Left kidney (tissue), 8 donors: ENCODE data around the gene FOXO1. TPM values are rescaled to one million over a fixed set of nuclear protein-coding genes. Genes with fewer than 3 reads are reported as not detected.
"Not testable (repeated sequence)": the region's sequence is repeated elsewhere in the genome, so short reads cannot be mapped to it uniquely, and the experiment has no call there.

ENCODE experiments used
- DNase-seq: peaks from one replicate; pipeline ENCODE4 v3.0.0-alpha.2; 2013
- long read RNA-seq, 8 donors: transcript quantifications; one replicate each; lab custom pipeline, GENCODE V29; 2026
- polyA plus RNA-seq: library from polyadenylated mRNA; unstranded; fragments of 120-200 nt; gene quantifications from one replicate; pipeline ENCODE4 v1.2.1, GENCODE V29; 2013; ENCODE audit not compliant: insufficient read length

FOXO1 gene
- 15.4 TPM for polyA plus RNA-seq
- long read RNA-seq, donor 1, full-length matches to known transcripts: 3 of 10 reads
- long read RNA-seq, donor 1, partial matches to known transcripts: 7 of 10 reads
- long read RNA-seq, donor 1, other reads (novel, unspliced or antisense): 0 of 10 reads
- long read RNA-seq, donor 2, full-length matches to known transcripts: 4 of 4 reads
- long read RNA-seq, donor 2, partial matches to known transcripts: 0 of 4 reads
- long read RNA-seq, donor 2, other reads (novel, unspliced or antisense): 0 of 4 reads
- long read RNA-seq, donor 3, full-length matches to known transcripts: 1 of 1 reads
- long read RNA-seq, donor 3, partial matches to known transcripts: 0 of 1 reads
- long read RNA-seq, donor 3, other reads (novel, unspliced or antisense): 0 of 1 reads
- long read RNA-seq, donor 4: 0 reads
- long read RNA-seq, donor 5: 0 reads
- long read RNA-seq, donor 6, full-length matches to known transcripts: 3 of 3 reads
- long read RNA-seq, donor 6, partial matches to known transcripts: 0 of 3 reads
- long read RNA-seq, donor 6, other reads (novel, unspliced or antisense): 0 of 3 reads
- long read RNA-seq, donor 7, full-length matches to known transcripts: 4 of 9 reads
- long read RNA-seq, donor 7, partial matches to known transcripts: 5 of 9 reads
- long read RNA-seq, donor 7, other reads (novel, unspliced or antisense): 0 of 9 reads
- long read RNA-seq, donor 8: 0 reads

DNA sequence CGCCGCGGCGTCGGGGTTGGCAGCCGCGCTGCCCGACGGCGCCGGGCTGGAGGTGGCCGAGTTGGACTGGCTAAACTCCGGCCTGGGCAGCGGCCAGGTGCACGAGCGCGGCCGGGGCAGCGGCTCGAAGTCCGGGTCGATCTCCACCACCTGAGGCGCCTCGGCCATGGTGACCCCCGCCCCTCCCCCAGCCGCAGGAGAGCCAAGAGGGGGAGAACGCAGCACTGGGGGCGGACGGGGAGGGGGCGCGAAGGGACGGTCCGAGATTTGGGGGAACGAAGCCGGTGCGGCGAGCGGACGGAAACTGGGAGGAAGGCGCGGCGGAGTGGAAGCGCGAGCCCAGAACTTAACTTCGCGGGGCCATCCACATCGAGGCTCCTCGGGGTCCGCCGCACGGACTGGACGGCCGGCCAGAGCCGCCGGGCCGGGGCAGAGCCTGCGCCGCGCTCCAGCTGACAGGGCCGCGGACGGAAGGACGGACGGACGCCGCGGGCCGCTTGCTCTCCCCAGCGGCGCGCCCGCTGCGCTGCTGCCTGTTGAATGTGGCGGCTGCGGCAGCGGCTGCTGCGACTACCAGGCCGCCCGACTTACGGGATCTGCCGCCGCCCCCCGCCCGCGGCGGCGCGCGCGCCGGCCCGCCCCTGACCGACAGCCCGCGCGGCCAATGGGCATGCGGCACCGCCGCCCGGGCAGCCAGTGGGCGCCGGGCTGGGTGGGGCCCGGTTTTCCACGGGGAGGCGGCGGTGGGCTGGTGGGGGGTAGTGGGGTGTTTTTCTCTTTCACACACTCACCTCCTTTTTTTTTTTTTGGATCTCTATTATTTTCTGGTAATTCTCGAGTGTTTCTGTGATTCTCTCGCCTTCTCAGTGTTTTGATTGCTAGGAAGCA is at the start of gene FOXO1:
FOXO1 (minus strand) TSS at position 597 of the 888 bp plus-strand sequence; CDS start at position 168, 429 bp downstream.
- DNase-seq: peak; percentile 79

DNA sequence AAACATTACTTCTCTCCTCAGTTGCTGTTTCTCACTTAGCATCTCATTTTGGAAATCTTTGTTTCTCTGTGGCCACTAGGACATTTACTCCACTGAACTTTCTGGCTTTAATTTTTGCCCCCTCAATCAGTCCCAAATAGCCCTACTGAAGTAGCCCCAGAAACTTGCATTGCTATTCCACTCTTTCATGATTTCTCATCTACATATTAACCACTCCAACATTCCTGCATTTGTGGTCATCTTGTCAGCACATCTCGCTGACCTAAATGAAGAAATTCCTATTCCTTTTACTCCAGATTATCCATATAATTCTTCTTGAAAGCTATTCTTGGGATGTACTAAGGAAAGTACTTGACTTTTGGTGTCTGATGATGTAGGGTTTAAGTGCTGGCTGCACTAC is 48.0 kb upstream of the FOXO1 start:
- not testable (repeated sequence) for DNase-seq

DNA sequence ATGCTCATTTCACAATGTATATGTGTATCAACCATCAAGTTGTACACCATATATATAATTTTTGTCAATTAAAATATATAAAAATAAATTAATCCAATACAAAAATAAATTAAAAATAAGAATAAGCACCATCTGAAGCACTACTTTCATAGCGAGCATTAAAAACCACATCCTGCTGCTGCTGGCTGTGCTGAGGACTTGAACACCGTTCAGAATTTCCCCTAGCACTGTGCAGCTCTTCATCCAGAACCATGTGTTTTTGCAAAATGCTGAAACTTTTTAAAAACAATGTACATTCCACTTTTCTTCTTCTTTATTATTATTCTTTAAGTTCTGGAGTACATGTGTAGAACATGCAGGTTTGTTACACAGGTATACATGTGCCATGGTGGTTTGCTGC is 40.0 kb upstream of the FOXO1 start:
- no peak for DNase-seq

DNA sequence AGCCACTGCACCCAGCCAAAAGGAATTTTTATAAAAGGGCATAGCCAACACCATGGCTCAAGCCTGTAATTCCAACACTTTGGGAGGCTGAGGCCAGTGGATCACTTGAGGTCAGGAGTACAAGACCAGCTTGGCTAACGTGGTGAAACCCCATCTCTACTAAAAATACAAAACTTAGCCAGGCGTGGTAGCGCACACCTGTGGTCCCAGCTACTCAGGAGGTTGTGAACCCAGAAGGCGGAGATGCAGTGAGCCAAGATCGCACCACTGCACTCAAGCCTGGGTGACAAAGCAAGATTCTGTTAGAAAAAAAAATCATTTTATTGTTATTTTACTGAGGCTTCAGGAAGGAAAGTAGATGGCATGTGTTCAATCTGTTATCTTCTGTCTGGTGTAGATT is 31.3 kb upstream of the FOXO1 start:
- DNase-seq: no peak

DNA sequence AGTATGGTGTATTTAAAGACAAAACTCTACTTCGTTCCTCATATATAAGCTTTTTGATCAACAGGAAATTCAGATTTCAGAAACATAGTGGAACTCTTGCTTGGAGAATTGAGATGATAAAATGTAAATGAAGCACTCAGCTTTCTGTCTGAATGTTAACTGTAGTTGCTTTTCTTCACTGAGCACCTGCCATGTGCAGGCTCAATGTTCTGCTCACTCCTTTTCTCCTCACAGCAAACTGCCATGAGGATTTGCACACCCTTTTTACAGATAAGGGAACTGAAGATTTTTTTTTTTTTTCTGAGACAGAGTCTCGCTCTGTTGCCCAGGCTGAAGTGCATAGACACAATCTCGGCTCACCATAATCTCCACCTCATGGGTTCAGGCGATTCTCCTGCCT is 28.0 kb upstream of the FOXO1 start:
- no peak for DNase-seq

DNA sequence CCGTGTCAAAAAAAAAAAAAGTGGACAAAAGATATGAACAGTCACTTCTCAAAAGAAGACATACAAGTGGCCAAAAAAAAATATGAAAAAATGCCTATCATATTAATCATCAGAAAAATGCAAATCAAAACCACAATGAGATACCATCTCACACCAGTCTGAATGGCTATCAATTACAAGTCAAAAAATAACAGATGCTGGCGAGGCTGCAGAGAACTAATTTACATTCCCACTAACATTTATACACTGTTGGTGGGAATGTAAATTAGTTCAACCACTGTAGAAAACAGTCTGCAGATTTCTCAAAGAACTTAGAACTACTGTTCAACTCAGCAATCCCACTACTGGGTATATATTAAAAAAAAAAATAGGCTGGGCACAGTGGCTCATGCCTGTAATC is 26.5 kb upstream of the FOXO1 start:
- no peak for DNase-seq

DNA sequence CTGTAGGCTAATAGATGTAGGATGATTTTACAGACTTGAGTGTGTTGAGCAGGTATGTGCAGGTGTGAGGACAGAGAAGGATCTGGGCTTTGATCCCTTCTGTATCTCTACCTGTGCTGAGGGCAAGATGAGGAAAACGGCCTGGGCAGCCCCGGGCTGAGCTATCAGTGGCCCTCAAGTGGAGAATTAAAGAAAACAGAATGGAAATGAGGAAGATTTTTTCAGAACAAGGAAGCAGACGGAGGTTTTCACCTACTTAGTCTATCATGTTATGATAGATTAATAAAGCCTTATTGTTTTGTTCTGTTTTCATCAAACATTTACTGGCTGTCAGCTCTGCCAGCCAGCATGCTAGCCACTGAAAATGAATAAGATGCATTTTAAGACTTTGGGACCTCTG is 22.3 kb upstream of the FOXO1 start:
- DNase-seq: no peak

DNA sequence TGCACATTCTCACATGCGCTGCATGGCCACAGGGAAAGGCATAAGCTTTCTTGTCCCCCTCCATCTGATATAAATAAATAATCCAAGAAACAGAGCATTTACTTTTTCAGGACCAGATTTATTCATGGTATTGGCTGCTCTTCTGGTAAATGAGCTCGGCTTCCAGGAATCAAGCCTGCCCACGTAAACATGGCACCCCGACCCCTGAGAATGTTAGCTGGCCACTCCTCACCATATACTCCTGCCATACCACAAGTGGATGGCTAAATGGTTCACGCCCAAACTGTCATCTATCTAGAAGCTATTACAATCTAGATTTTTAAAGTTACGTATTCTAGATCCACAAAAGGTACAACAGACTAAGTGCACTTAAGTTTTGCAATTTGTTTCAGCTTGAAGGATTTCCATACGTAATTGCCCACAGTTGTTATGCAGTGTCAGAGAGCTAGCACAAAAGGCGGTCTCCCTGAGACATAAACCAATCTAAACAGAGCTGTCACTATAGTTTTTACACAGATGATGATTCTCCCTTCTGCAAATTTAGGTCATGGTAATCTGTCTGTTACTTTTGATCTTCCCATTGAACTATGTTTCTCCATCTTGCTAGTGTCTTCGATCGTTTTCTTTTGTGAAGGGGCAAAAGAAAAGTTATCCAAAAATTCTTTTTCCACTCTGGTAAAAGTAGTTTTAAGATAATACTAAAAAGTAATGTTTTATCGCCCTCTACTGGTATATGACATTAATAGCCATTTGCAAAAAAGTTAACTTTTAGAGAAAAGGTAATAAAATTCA is 16.2 kb upstream of the FOXO1 start:
- DNase-seq: no peak

DNA sequence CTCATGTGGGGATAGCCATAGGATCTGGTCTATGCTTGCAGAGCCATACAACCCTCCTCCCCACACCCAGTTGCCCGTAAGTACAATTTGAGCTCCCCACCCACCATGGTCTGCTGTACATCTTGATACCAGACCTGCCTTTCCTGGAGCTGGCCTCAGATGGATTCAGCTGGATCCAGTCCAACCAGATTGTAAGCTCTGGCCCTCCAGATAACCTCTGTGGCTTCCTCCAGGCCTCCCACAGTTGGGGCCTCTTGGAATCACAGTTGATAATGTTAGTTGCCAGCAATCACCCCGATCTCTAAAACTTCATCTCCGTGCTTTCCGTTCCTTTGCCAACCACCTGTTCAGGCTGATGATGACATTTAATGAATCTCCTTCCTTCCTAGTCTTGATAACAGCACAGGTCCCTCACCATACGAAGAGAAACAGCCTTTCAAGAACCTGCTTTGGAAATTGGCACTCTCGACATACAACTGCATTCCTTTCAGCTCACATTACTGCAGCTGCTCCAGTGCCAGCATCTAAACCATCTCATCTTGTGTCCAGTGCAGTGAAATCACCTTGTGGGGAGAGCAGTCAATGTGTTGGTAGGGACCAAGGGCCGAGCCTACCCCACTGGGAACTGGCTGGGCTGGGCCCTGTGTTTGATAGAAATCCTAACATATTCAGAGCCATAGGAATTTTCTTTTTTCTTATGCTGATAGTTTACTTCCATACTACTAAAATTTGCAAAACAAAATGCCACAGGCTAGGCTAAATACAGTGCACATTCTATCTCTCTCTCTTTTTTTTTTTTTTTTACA is 15.1 kb upstream of the FOXO1 start:
- DNase-seq: no peak

DNA sequence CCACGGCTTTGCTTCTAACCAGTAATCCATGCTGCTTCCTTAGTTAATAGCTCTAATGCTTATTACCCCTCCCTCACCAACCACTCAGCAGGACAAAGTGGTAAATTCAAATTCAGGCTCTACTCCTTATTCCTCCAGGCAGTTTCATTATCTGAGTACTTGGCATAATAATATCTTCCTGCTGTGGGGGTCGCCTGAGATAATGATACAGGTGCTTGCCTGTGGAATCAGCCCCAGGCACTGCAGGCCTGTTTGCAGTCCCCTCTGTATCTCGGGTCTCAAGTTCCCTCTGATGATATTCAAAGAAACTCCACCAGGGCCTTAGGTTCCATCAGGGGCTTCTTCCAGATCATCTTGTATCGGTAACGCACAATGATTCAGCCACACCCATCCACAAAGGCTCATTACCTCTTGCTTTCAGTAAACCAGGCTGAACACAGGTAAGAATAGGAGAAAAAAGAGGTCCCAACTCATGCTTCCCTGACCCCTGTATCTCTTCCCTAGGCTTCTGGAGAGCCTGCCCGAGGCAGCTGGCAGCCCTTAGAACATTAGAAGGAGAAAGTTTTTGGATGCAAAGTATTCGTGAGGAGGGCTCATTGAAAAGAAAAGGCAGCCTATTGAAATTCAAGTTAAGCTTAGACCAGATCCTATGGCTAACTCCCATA is 14.3 kb upstream of the FOXO1 start:
- no peak for DNase-seq

DNA sequence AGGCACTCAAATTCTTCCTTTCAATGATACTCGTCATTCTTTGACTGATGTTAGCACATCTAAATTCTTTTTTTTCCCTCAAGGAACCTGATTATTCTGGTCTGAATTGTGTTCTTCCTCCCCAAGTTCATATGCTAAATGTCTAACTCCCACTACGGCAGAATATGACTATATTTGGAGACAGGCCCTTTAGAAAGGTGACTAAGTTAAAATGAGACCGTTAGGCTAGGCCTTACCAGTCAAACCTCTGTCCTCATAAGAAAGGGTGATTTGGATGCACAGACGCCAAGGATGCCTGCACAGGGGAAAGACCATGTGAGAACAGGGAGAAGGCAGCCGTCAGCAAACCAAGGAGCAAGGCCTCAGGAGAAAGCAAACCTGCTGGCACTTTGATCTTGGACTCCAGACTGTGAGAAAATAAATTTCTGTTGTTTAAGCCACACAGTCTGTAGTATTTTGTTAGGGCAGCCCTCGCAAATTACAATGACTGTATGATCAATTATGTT is 13.1 kb upstream of the FOXO1 start:
- no peak for DNase-seq

DNA sequence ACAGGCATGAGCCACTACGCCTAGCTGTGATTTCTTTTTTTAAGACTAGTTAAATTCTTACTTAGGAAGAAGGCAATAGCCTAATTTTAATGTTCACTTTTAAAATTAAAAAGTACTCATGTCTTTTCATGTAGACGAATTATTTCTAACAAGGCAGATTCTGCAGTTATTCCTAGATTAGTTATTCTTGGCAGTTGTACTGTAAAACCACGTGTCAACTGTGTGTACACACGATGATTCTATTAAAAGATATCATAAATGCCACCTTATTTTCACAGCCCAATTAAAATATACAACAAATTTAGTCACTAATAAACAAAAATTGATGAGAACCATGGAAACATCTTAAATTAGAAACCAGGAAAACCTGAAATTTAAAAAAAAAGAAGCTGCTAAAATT is 10.6 kb upstream of the FOXO1 start:
- DNase-seq: no peak

DNA sequence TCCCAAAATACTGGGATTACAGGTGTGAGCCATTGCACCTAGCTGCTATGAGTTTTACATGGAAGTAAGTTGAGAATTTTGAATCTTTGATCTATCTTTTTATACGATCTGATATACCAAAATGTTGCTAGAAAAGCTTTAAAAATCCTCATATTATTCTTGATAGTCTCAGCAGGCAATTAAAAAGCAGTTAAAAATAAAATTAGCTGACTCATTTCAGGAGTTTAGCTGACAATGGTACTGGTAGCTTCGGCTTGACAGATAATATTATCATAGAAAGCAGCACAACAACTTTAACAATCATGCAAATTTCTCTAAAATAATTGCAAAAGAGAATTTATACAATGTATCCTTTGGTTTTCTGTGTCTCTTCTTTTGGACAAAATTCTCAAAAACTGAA is 9.6 kb upstream of the FOXO1 start:
- DNase-seq: no peak

DNA sequence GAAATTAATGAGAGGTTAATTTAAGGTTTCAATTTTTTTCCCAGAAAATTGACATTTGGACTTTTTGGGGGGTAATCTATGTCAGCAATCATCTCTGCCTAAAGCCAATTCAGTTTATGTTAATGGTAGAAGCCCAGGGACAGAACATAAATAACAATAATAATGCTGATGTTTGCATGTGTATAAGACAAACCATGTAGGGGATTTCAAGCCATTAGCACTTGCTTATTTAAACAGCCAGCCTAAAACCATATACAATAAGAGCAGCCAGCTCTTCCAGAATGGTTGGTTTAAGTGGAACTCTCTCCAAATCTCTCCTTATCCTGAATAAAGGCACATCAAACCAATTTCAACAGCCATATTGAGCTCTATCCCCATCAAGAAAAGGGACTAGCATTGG is 7.0 kb upstream of the FOXO1 start:
- DNase-seq: no peak

DNA sequence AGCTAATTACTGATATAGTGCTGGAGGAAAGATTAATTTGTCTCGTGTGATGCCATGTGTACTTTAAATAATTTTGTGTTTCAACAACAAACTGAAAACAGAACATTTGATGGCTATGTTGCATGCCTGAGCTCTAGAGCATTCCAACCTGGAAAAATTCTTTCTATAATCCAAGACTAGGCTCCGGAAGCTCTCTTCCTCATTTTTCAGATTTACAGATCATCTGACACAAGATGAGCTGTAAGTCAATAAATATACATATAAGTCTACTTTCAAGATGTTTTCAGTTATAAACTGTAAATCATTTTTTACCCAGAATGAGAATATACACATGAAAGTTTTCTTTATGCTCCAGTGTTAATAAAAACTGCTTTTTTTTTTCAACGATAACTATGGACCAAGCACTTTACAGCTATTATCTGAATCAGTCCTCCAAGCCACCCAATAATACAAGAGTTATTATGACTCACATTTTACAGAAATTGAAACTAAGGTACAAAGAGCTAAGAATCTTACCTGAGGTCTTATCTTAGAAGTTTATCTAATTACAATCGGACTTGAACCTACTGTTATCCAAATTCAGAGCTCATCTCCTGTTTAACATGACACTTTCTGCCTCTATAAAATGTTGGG is 6.4 kb upstream of the FOXO1 start:
- no peak for DNase-seq

DNA sequence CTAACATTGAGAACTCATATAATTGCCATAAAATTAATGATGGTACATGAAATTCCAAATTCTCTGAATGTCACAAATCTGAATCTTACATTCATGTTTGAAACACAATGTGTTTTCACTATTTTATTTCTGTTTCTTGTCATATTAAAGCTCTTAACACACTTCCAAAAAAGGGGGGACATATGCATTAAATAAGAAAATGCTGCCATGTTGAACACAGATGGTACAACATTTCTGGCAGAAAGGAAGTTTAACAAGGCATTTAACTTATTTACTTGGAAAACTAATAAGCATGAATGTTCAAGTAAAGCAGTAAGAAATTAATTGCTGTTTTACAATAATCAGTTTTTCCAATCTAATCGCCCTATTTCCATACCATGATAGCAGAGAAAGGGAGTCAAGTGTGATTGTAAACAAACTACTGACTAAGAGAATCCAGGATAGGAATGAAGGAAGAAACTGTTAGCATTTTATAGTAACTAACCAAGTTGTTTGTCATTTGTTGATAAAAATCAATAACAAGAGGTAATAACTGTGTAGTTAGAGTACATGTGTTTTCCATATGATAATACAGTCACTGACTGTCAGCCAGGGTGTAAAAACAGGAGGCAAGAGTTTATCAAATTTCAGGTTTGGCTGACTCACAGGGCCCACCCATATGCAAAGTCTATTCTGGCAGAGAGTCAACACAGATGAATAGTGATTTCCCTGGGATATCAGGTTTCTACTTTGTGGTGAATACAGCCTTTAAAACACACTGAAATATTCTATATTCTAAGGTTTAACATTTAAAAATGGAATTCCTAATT is 5.7 kb upstream of the FOXO1 start:
- DNase-seq: no peak

DNA sequence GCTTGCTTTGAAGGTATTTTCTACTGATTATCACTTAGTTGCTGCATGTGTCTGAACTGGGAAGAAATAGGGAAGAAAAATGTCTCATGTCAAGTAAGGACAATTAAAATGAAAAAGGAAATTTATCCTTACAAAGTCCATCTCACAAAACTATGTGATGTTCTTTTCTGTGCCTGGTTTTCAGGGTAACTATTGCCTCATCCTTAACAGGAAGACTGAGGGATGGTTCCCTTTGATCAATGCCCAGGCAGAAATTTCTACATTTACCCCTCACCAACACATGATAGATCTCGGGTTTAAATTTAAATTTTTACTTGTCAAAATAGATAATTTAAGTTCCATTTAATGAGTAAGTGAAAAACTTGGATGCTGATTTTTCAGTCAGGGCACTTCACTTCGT is 3.9 kb upstream of the FOXO1 start:
- DNase-seq: no peak

DNA sequence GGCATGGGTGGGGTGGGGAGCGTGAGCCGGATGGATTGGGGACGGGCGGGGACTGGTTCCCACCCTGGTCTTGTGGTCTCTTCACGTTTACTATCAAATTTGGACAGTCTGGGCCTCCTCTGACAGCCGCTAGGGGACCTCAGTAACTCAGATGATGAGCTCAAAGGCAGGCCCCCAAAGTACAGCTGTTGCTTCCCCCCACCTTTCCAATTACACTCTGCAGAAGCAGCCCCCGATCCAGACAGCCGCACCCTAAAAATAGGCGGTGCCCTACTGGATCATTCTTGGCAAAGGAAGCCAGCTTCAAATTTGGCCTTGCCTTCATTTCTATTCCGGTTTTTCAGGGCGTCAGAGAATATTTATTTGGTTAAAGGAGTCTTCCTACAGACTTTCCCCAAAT is 1.9 kb upstream of the FOXO1 start:
- DNase-seq: no peak

DNA sequence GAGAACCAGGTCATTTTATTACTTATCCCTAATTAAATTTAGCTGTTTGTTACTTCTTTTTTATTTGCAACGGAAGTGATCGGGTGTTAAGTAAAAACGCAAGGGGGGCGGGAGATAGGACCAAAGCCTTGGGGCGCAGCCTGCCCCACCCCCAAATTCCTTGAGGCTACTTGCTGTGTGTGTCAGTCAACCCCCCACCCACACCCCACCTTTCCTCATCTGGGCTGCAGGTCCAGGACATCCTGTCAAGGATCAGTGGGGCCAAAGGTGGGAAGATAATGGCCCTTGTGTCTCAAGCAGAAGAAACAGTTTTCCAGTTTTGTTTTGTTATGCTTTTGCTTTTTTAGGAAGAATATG is 1.2 kb upstream of the FOXO1 start:
- no peak for DNase-seq
